Naive thymus-derived CD4-positive, alpha-beta T cell (primary cell): ENCODE results near the gene FBXL20. TPM values are rescaled to one million over a fixed set of nuclear protein-coding genes. Genes with fewer than 3 reads are reported as not detected.
A peak's percentile ranks its signal among the peaks of the same experiment; 100 is the strongest.

ENCODE experiments used
- ATAC-seq: fragments of 150-1000 bp; cut with Tn5 transposase; 2 replicates; pipeline ENCODE4 v1.10.0; 2021; ENCODE audit warnings: mild to moderate bottlenecking, moderate library complexity
- CTCF ChIA-PET: fragments of 350-600 bp; sonication (Branson Sonifier 250); formaldehyde crosslinking; loops from one replicate; lab custom pipeline; 2021; ENCODE audit warnings: antibody characterized with exemption; lab: Charles Lee
- POLR2A ChIA-PET: fragments of 350-600 bp; sonication (Branson Sonifier 250); formaldehyde crosslinking; loops from one replicate; lab custom pipeline; 2021; ENCODE audit warnings: antibody characterized with exemption, inconsistent platforms; lab: Charles Lee
- DNase-seq, 9 donors: peaks; one replicate each; pipeline versions ENCODE4 v3.0.0 to v3.0.0-alpha.2; 2020 to 2022; ENCODE audit warnings: mixed read lengths in 1 of 9
- H3K27ac ChIP-seq: one replicate; pipeline ENCODE4 v1.7.0; 2013; ENCODE audit warnings: mild to moderate bottlenecking, low read depth, low read length, moderate library complexity
- H3K27me3 ChIP-seq, 2 donors: one replicate each; pipeline ENCODE4 v1.7.0; 2013; ENCODE audit warnings: low read length in 2 of 2, mild to moderate bottlenecking in 2 of 2, moderate library complexity in 2 of 2; ENCODE audit not compliant: control insufficient read depth in 2 of 2, insufficient read depth in 2 of 2
- H3K36me3 ChIP-seq, 3 experiments: 1 replicate in 2 of 3; 2 replicates in 1 of 3; pipeline ENCODE4 v1.7.0; 2013; ENCODE audit warnings: low read length in 3 of 3, mild to moderate bottlenecking in 3 of 3, moderate library complexity in 1 of 3; ENCODE audit not compliant: insufficient read depth in 3 of 3, control insufficient read depth in 2 of 3
- H3K4me1 ChIP-seq, 2 donors: one replicate each; pipeline ENCODE4 v1.7.0; 2013; ENCODE audit warnings: low read length in 2 of 2, mild to moderate bottlenecking in 2 of 2, moderate library complexity in 1 of 2; ENCODE audit not compliant: control insufficient read depth in 2 of 2, insufficient read depth in 2 of 2
- H3K4me3 ChIP-seq: 2 replicates; pipeline ENCODE4 v1.7.0; 2013; ENCODE audit warnings: mild to moderate bottlenecking, low read length
- H3K9me3 ChIP-seq, 3 experiments: 1 replicate in 2 of 3; 2 replicates in 1 of 3; pipeline ENCODE4 v1.7.0; 2013; ENCODE audit warnings: low read length in 3 of 3; ENCODE audit not compliant: control insufficient read depth in 2 of 3
- H3K27ac Mint-ChIP-seq, 9 donors: one replicate each; pipeline ENCODE4 v1.8.0; 2020 to 2022; ENCODE audit warnings: mixed read lengths in 9 of 9, mild to moderate bottlenecking in 8 of 9, moderate library complexity in 5 of 9, inconsistent platforms in 2 of 9
- H3K27me3 Mint-ChIP-seq, 5 donors: one replicate each; pipeline ENCODE4 v1.8.0; 2021 to 2022; ENCODE audit warnings: mixed read lengths in 5 of 5, mild to moderate bottlenecking in 1 of 5
- H3K36me3 Mint-ChIP-seq, 5 donors: one replicate each; pipeline ENCODE4 v1.8.0; 2020 to 2022; ENCODE audit warnings: mixed read lengths in 5 of 5, mild to moderate bottlenecking in 3 of 5, inconsistent platforms in 1 of 5
- H3K4me1 Mint-ChIP-seq, 7 donors: one replicate each; pipeline ENCODE4 v1.8.0; 2020 to 2022; ENCODE audit warnings: mixed read lengths in 7 of 7, mild to moderate bottlenecking in 3 of 7, inconsistent platforms in 1 of 7
- H3K4me3 Mint-ChIP-seq, 10 donors: one replicate each; pipeline ENCODE4 v1.8.0; 2020 to 2022; ENCODE audit warnings: mild to moderate bottlenecking in 10 of 10, mixed read lengths in 10 of 10, moderate library complexity in 6 of 10, inconsistent platforms in 2 of 10
- H3K9me3 Mint-ChIP-seq, 11 donors: one replicate each; pipeline ENCODE4 v1.8.0; 2020 to 2022; ENCODE audit warnings: mixed read lengths in 11 of 11, mild to moderate bottlenecking in 4 of 11, inconsistent platforms in 1 of 11, moderate library complexity in 1 of 11
- intact Hi-C, 2 donors: fragments of 100-400 bp; cut with micrococcal nuclease; formaldehyde crosslinking; loops; one replicate each; pipeline ENCODE4 v1.15.1; 2023
- polyA plus RNA-seq, 2 donors: library from polyadenylated mRNA; unstranded; fragments of 300-500 nt; fragmentation: Illumina TruSeq; gene quantifications; one replicate each; pipeline ENCODE4 v1.2.3, GENCODE V29; 2021
- total RNA-seq, 6 experiments: library from RNA in 5 of 6; stranded (reverse) in 5 of 6; gene quantifications; 1 replicate in 5 of 6; 2 replicates in 1 of 6; pipeline ENCODE4 v1.2.3 and lab custom pipeline; 2021 to 2026

FBXL20 gene
- total and polyA plus RNA-seq, 7 experiments from 2014 or later = 3.8 to 35.0 (median 21.9) TPM

DNA sequence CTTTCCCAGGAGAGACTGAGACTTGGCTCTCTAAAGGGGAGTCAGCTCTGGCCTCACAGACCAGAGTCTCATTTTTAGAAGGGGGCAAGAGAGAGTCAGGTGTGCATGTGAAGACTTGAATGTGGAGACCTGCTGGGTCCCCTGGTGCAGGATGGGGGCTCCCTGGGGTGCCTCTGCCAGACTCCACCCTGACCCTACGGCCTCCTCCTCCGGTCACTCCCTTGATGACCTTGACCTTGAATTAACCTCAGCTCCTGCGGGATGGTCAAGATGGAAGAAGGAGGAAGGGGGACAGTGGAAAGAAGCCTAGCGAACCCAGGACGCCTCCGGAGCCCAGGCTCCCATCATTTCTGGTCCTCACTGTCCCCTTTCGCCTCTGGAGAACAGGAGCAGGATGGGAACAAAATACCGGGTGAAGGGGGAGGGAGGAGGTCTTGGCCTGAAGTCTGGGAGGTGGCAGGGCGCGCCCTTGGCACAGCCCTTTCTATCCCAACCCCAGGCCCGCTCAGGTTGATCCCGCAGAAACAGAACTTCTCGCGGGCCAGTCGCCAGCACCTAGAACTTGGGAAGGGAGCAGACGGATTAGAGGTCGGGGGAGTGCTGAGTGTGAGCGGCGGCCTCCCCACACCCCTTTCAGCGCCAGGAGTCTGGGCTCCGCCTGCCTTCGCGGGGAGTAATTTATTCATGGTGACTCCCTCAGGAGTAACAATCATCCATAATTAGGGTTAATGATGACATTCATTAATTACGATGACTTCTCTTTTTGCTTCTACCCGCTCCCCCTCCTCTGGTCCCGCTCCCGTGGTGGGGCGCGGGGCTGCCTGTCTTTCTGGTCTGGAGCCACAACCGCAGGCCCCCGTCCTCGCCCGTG is 177.3 kb downstream of the FBXL20 start:
- peaks cover 0 to 2% (median 0%) of the 10 kb centered on the region in 11 donors for H3K9me3 Mint-ChIP-seq
- ChIA-PET CTCF (interaction anchor here (1.2 to 1.5 kb wide), 3 partner anchors 8 to 15 kb away, joined by 3 to 4 read pairs (median 4); no protein-coding TSS in a partner anchor), POLR2A (interaction anchor here (0.7 kb wide), 1 partner anchor 18 kb away, joined by 3 read pairs; no protein-coding TSS in a partner anchor)
- DNase-seq (no peak), ATAC-seq (no peak)
- intact Hi-C loops = loop anchor here in 1 of 2 donors (2.0 kb wide), 1 partner anchor 15 kb away; no protein-coding TSS in a partner anchor
- no peaks in the 10 kb centered on the region for H3K36me3 Mint-ChIP-seq
- peaks cover 0 to 8% of the 10 kb centered on the region in 2 donors for H3K27me3 ChIP-seq
- H3K4me3 Mint-ChIP-seq = peak overlapping the region; percentile 12 to 86 (median 58)
- H3K4me1 ChIP-seq = peaks cover 4 to 6% of the 10 kb centered on the region in 2 donors
- H3K9me3 ChIP-seq = no peaks in the 10 kb centered on the region
- H3K27me3 Mint-ChIP-seq = peaks cover 28 to 59% (median 40%) of the 10 kb centered on the region in 5 donors
- H3K27ac Mint-ChIP-seq = peak overlapping the region in 1 of 9 donors; percentile 37
- H3K27ac ChIP-seq = no peak overlapping the region
- H3K4me1 Mint-ChIP-seq = peaks cover 6 to 18% (median 11%) of the 10 kb centered on the region in 7 donors
- no peaks in the 10 kb centered on the region for H3K36me3 ChIP-seq
- H3K4me3 ChIP-seq = no peak overlapping the region

DNA sequence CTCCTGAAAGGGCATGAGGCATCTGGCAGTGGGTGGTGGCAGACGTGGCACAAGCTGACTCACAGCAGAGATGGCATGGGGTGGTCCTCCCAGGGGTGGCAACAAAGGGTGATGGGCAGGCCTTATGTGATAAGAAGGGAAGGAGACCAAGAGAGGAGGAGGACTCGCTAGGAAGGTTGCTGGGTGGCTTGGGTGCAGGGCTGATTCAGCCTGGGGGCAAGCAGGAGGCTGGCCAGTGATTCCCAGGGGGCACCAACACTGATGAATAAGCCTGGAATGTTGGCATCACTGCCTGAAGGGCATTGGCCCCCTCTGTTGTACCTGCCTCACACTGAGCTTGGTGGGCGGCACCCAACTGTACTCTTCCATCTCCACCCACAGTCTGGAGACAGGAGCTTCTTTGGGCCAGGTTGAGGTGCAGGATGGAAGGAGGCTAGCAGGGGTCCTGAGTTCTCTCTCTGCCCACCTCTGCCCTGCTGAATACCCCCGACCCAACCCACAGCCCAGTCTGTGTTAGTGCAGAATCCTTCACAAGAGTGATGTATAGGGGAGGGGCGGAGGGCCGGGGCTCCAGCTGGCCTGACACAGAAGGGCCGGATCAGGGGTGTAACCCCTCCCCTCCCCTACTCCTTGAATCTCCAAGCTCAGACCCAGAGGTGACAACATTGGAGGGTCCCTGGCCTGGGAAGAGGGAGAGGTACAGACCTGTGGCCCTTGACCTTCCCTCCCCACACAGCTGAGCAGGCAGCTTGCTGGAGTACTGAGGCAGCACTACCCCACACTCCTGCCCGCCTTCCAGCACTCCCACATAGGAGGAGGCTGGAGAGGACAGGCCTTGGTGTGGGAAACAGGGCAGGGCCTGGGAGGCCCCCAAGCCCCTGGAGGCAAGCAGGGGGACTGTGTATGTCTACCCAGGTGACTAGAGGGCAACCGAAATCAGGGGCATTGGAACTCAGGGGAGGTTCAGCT is 178.3 kb downstream of the FBXL20 start:
- DNase-seq (no peak), ATAC-seq (no peak)
- Mint-ChIP-seq H3K4me3 (peak overlapping the region in 6 of 10 donors; percentile 30 to 82 (median 60)), H3K27ac (peak overlapping the region in 1 of 9 donors; percentile 37), H3K27me3 (peaks cover 25 to 62% (median 38%) of the 10 kb centered on the region in 5 donors), H3K9me3 (peaks cover 0 to 3% (median 0%) of the 10 kb centered on the region in 11 donors), H3K4me1 (peaks cover 6 to 19% (median 11%) of the 10 kb centered on the region in 7 donors), H3K36me3 (no peaks in the 10 kb centered on the region)
- peaks cover 0 to 8% of the 10 kb centered on the region in 2 donors for H3K27me3 ChIP-seq
- no peak overlapping the region for H3K4me3 ChIP-seq
- POLR2A ChIA-PET = interaction anchor here (0.7 kb wide), 1 partner anchor 17 kb away, joined by 3 read pairs; no protein-coding TSS in a partner anchor
- no peaks in the 10 kb centered on the region for H3K36me3 ChIP-seq
- intact Hi-C loops = no loop called here
- no peak overlapping the region for H3K27ac ChIP-seq
- CTCF ChIA-PET = interaction anchor here (1.2 to 1.5 kb wide), 3 partner anchors 9 to 16 kb away, joined by 3 to 4 read pairs (median 4); no protein-coding TSS in a partner anchor
- H3K4me1 ChIP-seq = peaks cover 4 to 6% of the 10 kb centered on the region in 2 donors
- no peaks in the 10 kb centered on the region for H3K9me3 ChIP-seq

DNA sequence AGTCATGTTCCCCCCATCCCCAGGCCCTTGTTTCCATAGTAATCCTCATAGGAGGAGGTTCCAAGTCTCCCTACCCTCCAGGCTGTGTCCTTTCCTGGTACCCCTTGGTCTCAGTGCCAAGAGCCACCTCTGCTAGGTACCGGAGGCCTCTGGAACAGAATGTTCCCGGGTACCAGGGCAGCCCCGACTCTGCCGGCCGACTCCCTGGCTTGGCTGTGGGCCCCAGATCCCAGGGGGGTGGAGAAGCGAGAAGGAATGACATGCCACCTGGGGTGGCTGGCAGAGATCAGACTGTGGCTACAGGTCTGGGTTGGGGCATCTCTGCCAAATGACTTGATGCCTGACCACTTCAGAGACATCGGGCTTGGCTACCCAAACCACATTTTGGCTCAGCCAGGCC is 179.3 kb downstream of the FBXL20 start:
- H3K27ac Mint-ChIP-seq = no peak overlapping the region
- H3K36me3 ChIP-seq = no peaks in the 10 kb centered on the region
- H3K27ac ChIP-seq = no peak overlapping the region
- ChIA-PET CTCF (no interaction called here), POLR2A (interaction anchor here (0.7 kb wide), 1 partner anchor 18 kb away, joined by 3 read pairs; no protein-coding TSS in a partner anchor)
- ATAC-seq = no peak
- peaks cover 0 to 8% of the 10 kb centered on the region in 2 donors for H3K27me3 ChIP-seq
- H3K9me3 ChIP-seq = no peaks in the 10 kb centered on the region
- H3K27me3 Mint-ChIP-seq = peaks cover 15 to 60% (median 29%) of the 10 kb centered on the region in 5 donors
- H3K9me3 Mint-ChIP-seq = peaks cover 0 to 3% (median 0%) of the 10 kb centered on the region in 11 donors
- peak overlapping the region in 1 of 10 donors; percentile 29 for H3K4me3 Mint-ChIP-seq
- no peak for DNase-seq
- H3K4me1 Mint-ChIP-seq = peaks cover 6 to 19% (median 11%) of the 10 kb centered on the region in 7 donors
- peaks cover 4 to 6% of the 10 kb centered on the region in 2 donors for H3K4me1 ChIP-seq
- intact Hi-C loops = no loop called here
- no peak overlapping the region for H3K4me3 ChIP-seq
- H3K36me3 Mint-ChIP-seq = no peaks in the 10 kb centered on the region

DNA sequence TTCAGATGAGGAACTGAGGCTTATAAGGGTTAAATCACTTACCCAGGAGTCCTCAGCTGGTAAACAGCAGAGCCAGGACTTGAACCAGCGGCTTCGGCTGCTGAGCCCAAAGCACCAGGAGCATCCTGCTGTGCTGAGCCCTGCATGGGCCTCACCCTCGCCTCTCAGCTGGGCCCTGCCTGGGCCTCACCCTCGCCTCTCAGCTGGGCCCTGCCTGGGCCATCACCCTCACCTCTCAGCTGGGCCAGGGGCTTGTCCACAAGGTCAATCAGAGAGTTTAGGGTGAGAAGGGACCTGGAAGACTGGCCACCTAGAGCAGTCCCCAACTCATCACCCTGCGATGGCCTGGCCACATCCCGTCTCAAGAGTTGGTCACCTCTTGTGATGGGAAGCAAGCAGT is 179.9 kb downstream of the FBXL20 start:
- intact Hi-C loops = no loop called here
- Histone ChIP-seq H3K9me3 (no peaks in the 10 kb centered on the region), H3K27ac (no peak overlapping the region), H3K27me3 (peaks cover 0 to 7% of the 10 kb centered on the region in 2 donors), H3K4me1 (peaks cover 4 to 6% of the 10 kb centered on the region in 2 donors), H3K36me3 (no peaks in the 10 kb centered on the region), H3K4me3 (no peak overlapping the region)
- peaks cover 0 to 3% (median 0%) of the 10 kb centered on the region in 11 donors for H3K9me3 Mint-ChIP-seq
- H3K27ac Mint-ChIP-seq = no peak overlapping the region
- no peaks in the 10 kb centered on the region for H3K36me3 Mint-ChIP-seq
- peaks cover 14 to 60% (median 29%) of the 10 kb centered on the region in 5 donors for H3K27me3 Mint-ChIP-seq
- POLR2A ChIA-PET = interaction anchor here (0.7 kb wide), 1 partner anchor 18 kb away, joined by 3 read pairs; no protein-coding TSS in a partner anchor
- DNase-seq (no peak), ATAC-seq (no peak)
- CTCF ChIA-PET = interaction anchor here (0.6 kb wide), 1 partner anchor 14 kb away, joined by 3 read pairs; no protein-coding TSS in a partner anchor
- peaks cover 6 to 19% (median 11%) of the 10 kb centered on the region in 7 donors for H3K4me1 Mint-ChIP-seq
- no peak overlapping the region for H3K4me3 Mint-ChIP-seq

DNA sequence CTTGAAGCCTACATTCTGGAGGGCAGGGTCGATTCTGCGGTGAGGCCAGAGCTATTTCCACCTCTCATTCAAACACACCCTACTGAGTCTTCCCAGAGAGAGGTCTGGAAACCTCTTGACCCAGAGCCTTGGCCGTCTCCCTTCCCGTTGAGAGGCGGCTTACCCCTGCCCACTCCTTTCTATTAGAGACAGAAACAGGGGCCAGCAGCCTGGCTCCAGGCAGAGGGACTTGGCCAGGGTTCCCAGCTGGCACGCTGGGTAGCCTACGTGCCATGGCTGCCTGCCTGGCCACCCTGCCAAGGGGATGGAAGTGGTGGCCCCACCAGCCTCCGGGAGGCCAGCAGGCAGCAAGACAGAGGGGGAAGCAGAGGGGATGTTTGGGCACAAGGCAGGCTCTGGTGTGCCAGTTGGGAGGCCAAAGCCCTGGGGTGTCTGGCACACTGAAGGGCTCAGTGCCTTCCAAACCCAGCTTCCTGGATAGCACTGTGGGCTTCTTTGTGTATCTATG is 181.7 kb downstream of the FBXL20 start:
- Histone ChIP-seq H3K9me3 (no peaks in the 10 kb centered on the region), H3K27ac (no peak overlapping the region)
- POLR2A ChIA-PET = interaction anchor here (1.0 kb wide), 1 partner anchor 11 kb away, joined by 3 read pairs; no protein-coding TSS in a partner anchor

More for the DNA sequence above, 181.7 kb downstream of the FBXL20 start:
- ATAC-seq = no peak
- Histone ChIP-seq H3K27me3 (no peaks in the 10 kb centered on the region), H3K36me3 (no peaks in the 10 kb centered on the region), H3K4me1 (no peaks in the 10 kb centered on the region), H3K4me3 (no peak overlapping the region)
- Mint-ChIP-seq H3K36me3 (no peaks in the 10 kb centered on the region), H3K27ac (no peak overlapping the region), H3K27me3 (peaks cover 7 to 54% (median 29%) of the 10 kb centered on the region in 5 donors), H3K4me3 (no peak overlapping the region), H3K4me1 (peaks cover 2 to 11% (median 7%) of the 10 kb centered on the region in 7 donors), H3K9me3 (peaks cover 0 to 3% (median 0%) of the 10 kb centered on the region in 11 donors)
- intact Hi-C loops = no loop called here
- no peak for DNase-seq
- CTCF ChIA-PET = interaction anchor here (0.7 to 1.3 kb wide), 2 partner anchors 24 to 48 kb away, joined by 3 read pairs; no protein-coding TSS in a partner anchor
